NCI-H1436 treated with DMSO at 0.1 percent for 48 hours (cell line): ENCODE results near the gene PVRIG.
"Not testable (repeated sequence)": the region's sequence is repeated elsewhere in the genome, so short reads cannot be mapped to it uniquely, and the experiment has no call there.

Source experiments
- DNase-seq: peaks from one replicate; lab custom pipeline; 2025; lab: John Stamatoyannopoulos, UW

The PVRIG gene

DNA sequence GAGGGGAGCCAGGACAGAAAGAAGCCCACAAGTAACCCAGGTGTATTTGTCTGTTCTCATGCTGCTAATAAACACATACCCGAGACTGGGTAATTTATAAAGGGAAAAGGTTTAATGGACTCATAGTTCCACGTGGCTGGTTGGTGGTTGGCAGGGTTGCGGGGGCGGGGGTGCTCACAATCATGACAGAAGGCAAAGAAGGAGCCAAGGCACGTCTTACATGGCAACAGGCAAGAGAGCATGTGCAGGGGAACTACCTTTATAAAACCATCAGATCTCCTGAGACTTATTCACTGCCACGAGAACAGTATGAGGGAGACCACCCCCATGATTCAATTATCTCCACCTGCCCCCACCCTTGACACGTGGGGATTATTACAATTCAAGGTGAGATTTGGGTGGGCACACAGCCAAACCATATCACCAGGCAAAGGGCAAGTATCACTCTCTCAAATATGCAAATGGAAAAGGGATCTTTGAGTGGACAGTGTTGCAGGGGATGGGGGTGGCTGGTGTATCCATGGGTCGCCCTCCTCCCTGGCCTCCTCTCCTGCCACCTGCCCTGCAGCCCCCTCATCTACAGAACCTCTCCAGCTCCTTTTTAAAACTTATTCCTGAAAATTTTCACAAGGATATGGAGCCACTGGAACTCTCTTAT lies 15.0 kb downstream of the PVRIG start:
- DNase-seq: not testable (repeated sequence)

DNA sequence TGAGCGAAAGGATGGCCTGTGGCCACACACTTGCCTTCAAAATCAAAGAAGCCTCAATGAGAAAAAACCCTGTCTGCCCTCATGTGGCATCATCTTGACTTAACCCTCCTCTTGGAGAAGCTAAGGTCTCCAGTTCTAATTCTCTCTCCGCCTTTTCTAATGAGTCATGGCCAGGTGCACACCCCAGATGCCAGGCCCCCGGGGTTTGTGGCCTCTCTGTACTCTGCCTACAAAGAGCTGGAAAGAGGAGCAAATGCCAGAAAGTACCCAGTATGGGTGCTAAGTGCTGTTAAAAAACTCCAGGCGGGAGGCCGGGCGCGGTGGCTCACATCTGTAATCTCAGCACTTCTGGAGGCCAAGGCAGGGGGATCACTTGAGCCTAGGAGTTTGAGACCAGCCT lies 20.2 kb downstream of the PVRIG start:
- DNase-seq: not testable (repeated sequence)

DNA sequence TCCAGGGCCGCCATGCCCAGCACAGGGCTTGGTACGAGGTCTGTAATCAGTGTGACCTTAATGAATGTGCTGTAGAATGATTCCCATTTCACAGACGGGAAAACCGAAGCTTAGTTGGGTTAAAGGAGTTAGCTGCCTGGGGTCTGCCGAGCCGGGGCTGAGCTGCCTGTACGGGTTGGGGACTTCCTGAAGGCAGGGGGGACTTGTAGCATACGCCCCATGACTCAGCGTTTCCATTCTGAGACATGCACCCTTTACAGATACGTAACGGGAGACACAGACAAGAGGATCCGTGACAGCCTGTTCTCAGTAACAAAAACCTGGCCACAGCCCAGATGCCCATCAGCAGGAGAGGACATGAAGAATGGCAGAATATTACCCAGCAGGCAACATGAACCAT lies 23.6 kb downstream of the PVRIG start:
- DNase-seq: not testable (repeated sequence)

DNA sequence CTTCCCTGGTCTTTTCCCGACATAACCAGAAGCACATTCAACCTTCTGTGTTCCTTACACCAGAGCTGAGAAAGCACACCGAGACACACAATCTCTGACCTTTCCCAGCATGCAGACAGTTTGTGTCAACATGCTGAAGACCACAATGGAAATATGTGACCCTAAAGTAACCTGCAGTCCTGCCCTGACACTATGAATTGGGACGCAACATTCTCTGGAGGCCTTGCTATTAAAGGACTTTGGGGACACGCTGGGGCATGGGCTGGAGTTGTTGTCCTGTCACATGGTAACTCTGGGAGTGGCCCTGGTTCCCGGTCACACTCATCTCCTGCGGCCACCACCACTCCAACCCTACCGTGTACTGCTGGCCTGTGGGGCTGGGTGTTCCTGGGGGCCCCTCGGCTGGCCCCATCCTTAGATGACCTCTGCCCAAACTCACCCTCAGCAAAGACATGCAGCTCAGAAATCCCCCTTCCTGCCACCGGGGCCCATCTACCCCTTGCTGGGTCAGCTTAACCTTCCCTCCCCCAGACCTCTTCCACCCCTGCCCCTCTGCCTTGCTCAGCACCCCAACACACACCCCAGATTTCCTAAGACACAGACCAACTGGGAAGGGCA lies 25.3 kb downstream of the PVRIG start:
- not testable (repeated sequence) for DNase-seq

DNA sequence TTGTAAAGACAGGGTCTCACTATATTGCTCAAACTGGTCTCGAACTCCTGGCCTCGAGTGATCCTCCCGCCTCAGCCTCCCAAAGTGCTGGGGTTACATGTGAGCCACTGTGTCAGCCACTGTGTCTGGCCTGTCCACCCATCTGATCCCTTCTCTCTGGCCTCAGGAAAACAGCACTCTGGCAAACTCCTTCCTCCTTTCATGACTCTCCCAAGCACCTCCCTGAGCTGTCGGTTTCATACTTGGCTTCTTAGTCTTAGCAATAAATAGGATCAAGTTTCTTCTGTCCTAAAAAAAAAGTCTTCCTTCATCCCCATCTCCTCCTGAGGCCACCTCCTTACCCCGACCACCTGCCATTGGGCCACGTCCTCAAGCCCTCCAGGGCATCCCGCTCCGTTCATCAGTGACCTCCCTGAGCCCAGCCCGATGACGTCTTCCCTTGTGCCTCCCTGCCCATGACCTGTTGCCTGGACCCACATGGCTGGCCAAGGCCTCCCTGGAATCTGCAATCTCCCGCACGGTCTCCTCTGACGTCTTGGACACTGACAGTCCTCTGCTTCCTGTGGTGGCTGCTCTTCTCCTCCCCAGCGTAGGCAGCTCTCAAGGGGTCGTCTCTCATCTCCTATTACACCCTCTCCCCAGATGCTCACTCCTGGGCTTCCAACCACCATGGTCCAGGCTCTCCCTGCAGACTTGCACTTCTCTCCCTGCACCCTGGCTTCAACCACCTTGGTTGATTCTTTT lies 26.5 kb downstream of the PVRIG start:
- not testable (repeated sequence) for DNase-seq

DNA sequence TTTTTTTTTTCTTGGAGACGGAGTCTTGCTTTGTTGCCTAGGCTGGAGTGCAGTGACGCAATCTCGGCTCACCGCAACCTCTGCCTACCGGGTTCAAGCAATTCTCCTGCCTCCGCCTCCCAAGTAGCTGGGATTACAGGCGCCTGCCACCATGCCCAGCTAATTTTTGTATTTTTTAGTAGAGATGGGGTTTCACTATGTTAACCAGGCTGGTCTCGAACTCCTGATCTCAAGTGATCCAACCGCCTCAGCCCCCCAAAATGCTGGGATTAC lies 27.1 kb downstream of the PVRIG start:
- not testable (repeated sequence) for DNase-seq

DNA sequence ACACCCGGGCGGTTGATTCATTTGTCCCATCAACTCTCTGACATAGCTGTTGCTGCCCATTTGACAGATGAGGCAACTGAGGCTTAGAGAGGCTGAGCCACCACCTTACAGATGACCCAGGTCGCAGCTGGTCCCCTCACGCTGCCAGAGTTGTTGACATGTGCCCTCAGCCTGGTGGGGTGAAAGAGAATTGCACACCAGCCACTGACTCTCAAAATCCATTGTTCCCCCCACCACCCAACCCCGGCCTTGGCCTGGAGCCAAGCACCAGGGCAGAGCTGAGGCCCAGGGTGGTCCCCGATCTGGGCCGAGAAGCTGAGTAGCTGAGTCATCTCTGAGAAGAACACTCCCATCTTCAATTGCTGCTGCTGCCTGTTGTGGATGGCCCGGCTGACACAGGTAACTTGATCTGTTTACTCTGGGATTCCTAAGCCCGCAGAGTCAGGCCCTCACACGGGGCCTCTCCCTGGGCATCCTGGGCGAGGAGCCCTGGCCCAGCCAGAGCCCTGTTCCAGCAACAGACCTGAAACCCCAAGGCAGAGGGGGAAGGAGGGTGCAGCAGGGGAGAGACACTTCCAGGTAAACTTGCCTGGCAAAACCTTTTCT lies 27.5 kb downstream of the PVRIG start:
- DNase-seq: peak; percentile 19

DNA sequence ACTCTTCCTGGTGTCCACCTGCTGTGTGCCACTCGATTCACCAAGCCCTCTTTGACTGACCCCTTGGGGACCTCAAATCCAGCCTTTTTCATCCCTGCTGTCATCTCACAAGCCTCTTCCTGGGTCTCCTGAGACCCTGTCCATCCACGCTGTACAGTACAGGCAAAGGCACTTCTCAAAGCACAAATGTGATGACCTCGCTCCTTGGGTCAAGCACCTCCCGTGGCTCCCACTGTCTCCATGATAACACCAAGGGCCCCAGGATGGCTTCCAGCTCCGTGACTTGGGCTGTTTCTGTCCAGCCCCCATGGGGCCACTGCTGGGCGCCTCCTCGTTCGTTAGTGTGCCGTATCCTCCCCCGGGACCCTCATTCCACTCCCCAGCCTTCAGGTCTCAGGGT lies 28.7 kb downstream of the PVRIG start:
- no peak for DNase-seq

DNA sequence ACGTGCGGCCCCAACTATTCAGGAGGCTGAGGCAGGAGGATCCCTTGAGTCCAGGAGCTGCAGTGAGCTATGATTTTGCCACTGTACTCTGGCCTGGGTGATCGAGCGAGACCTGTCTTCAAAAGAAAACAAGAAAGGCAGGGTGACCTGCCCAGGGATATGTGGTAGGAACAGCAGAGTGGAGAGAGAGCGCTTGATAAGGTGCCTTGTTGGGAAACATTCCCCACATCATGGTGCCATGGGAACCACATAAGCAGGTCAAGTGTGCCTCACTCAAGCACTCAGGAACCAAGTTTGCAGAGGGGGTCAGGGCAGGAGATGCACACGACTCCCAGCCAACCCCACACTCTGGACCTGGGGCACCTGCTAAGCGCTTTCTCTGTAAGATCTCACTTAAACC lies 37.3 kb downstream of the PVRIG start:
- no peak for DNase-seq

DNA sequence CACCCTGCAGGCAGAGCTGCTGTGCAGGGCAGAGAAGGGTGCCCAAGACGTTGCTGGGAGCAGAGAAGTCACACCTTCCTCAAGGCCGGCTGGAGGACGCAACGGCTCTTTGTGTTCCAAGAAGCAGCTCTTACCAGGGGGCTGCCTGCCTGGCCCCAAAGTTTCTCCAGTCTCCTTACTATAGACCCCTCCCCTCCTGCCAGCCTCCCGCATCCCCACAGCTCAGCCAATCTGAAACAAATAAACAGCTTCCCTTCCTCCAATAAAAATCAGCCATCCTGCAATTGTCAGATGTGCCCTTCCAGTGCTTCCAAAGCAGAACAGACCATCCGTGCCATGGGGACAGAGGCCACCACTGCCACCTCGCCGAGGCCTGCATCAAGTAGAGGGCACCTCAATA lies 40.2 kb downstream of the PVRIG start:
- DNase-seq: not testable (repeated sequence)

DNA sequence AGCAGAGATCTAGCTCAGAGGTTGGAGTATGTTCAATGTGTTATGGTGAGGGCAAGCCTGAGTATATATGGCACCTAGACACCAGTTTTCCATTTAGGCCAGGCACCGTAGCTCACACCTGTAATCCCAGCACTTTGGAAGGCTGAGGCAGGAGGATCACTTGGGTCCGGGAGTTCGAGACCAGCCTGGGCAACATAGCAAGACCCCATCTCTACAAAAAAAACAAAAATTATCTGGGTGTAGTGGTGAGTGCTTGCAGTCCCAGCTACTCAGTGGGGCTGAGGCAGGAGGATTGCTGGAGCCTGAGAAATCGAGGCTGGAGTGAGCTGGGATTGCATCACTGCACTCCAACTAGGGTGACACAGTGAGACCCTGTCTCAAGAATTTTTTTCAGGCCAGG lies 43.1 kb downstream of the PVRIG start:
- not testable (repeated sequence) for DNase-seq

DNA sequence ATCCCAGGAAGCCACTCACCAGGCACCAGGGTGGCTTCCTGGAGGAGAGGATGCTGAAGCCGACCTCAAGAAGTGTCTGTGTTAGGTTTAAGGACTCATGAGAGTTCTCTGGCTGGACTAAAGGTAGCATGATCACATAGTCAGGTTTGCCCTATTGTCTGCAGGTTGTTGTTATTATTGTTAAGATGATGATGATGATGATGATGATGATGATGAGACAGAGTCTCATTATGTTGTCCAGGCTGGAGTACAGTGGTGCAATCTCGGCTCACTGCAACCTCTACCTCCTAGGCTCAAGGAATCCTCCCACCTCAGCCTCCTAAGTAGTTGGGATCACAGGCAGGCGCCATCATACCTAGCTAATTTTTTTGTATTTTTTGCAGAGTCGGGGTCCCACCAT lies 44.5 kb downstream of the PVRIG start:
- not testable (repeated sequence) for DNase-seq

DNA sequence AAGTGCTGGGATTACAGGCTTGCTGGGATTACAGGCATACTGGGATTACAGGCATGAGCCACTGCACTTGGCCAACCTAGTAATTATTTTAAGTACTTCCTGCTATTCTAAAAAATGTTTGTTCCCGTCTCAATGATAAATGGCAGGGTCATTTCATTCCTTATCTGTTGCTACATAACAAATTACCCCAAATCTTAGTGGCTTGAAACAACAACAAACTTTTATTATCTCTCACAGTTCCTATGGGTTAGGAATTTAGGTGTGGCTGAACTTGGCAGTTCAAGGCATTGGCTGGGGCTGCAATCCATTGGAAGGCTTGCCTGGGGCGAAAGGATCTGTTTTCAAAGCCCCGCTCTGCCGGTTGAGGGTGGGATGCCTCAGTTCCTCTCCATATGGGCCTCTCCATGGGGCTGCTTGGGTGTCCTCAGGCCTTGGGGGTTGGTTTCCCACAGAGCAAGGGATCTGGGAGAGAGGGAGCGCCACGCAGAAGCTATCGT lies 45.0 kb downstream of the PVRIG start:
- DNase-seq: not testable (repeated sequence)

DNA sequence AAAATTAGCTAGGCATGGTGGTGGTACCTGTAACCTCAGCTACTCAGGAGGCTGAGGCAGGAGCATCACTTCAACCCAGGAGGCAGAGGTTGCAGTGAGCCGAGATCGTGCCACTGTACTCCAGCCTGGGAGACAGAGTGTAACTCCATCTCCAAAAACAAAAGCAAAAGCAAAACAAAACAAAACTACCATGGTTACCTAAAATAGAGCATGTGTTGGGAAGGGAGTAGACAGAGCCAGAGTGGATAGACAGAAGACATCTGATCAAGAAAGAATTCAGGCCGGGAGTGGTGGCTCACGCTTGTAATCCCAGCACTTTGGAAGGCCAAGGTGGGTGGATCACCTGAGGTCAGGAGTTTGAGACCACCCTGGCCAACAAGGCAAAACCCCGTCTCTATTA lies 46.1 kb downstream of the PVRIG start:
- DNase-seq: not testable (repeated sequence)

DNA sequence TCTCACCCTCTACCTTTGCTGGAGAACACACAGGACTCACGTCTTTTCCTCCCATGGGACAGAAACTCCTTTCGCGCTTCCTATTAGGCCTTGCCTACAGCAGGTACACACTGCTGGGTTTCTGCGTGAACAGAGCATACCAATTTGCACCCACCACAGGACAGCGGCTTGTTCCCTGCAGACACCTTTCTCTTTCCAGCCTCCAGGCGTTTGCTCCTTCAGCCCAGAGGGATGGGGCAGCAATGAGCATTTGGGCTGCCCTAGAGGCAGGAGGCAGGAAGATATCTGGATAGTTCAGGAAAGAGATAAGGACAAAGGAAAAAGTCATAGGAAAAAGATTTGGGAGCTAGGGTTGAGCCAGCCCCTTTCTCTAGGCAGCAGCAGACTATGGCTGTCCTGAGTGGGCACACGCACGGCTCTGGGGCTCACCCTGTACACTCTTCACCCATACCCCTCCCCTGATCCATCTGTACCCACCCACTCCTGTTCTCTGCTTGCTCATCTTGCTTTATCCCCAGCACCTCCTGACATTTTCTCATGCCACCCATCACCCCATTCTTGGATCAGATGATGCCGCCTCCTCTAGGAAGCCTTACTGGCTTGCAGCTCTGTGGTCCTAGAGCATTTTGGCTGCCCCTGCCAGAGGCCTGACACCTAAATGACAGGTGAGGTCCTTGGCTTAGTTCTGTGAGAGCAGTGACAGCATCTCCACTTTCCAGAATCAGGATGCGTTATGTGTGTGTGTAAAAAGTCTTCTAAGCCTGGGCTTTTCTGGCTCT lies 47.0 kb downstream of the PVRIG start:
- no peak for DNase-seq

DNA sequence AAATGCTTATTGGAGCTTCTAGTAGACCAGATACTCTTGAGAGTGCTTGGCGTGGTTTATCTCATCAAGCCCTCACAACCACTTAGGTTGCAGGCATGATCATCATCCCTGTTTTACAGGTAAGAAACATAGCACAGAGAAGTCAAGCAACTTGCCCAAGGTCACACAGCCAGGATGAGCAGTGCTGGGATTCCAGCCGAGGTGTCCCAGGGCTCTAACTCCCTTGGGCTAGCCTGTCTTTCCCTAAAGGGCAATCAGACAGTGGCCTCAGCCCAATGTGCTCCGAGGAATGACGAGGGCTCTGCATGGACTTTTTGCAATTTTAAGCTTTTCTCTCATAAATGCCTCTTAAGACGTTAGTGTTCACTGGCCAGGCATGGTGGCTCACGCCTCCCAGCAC lies 47.9 kb downstream of the PVRIG start:
- DNase-seq: no peak

DNA sequence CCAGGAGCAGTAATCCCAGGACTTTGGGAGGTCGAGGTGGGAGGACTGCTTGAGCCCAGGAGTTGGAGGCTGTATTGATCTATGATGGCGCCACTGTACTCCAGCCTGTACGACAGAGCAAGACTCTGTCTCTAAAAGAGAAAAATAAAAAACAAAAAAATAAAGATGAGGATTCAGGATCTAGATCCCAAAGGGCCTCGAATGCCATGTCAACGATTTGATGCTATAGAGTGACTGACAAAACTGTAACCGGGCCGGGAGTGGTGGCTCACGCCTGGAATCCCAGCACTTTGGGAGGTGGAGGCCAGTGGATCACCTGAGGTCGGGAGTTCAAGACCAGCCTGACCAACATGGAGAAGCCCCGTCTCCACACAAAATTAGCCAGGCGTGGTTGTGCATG lies 49.1 kb downstream of the PVRIG start:
- not testable (repeated sequence) for DNase-seq

DNA sequence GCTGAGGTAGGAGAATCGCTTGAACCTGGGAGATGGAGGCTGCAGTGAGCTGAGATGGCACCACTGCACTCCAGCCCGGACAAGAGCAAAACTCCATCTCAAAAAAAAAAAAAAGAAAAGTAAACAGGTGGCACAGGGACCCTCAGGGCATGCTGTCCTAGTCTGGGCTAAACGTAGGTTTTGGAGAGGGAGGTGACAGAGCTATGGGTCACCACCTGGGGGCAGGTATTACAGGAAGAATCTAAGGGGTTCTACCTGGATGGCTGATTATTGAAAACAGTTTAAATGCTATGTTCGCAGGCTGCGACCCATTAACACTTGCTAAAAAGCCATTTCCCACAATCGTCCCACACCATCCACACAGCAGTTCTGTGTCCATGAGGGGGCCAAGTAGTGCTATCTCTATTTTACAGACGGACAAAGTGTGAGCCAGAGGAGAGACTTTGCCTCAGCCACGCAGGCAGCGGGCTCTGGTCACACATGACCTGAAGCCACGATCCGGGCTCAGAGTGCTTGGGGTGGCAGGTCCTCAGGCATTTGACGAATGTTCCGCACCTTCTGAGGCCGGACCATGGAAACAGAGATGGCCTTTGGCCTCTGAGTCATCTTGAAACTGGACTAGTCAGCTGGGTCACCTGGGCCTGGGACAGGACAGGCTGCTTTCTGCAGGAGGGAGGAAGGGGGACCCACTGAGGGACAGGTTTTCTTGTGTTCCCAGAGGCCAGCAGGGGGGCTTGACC lies 49.7 kb downstream of the PVRIG start:
- DNase-seq: not testable (repeated sequence)

DNA sequence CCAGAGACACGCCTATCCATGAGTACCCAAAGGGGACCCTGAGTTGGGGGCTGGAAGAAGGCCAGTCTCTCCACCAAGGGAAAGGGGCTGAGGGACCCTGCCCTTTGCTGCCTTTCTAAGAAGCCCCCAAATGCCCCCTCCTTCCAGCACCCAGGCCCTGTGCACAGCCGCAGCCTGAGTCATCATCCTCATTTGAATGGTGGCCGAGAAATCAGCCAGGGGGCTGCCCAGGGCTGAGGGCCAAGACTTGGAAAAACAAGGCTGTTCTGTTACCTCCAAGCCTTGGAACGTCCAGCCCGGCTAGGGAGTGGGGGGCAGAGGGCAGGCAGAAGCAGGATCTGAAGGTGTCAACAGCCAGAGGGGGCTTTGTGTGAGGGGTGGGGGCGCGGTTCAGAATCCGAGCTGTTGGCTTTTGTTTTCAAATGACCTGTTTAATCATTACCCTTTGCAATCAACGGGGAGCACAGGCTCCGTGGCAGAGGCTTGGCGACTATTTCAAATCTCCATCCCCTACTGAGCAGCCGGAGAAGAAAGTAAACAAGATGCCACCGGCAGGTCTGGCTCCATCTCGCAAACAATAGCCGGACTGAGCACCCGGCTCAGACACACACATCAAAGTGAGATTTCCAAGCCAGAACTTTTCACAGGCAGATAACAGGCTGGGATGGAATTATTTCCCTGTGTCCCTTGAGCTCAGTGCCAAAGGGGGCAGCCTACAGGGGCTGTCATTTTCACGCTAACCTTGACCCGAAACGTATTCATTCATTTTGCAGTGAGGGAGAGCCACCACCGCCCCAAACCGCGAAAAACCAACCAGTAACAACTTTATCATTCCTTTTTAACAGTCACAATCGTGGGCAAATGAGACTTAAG lies 50.5 kb downstream of the PVRIG start:
- DNase-seq: not testable (repeated sequence)
